Measurements from ENCODE around the gene MRPS34.

Gene MRPS34

DNA sequence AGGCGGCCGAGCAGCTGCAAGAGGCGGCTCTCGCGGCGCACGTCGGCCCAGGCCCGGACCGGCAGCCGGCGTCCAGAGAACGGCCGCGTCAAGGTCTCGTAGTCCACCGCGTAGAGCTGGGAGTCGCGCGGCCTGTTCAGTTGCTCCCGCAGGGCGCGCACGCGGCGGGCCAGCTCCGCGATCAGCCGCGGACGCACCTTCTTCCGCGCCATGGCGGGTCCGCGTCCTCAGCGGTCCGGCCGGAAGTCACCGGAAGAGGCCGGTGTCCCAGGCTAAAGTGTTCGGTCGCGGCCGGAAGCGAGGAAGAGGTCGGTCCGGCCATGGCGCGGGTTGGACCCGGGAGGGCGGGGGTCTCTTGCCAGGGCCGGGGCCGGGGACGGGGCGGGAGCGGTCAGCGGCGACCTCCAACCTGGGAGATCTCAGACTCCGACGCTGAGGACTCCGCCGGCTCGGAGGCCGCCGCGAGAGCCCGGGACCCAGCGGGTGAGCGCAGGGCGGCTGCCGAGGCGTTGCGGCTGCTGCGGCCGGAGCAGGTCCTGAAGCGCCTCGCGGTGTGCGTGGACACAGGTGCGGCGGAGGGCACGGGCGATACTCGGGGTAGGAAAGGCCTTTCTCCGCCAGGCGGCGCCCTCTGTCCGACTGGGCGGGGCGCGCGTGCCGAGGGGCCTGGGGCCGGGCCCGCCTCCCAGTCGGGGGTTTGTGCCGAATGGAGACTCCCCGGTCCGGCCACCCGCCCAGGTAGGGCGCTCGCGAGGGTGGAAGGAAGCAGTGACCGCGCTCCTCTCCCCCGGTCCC, at the start of gene MRPS34 (continued):
- TF ChIP-seq, protein P1, sequence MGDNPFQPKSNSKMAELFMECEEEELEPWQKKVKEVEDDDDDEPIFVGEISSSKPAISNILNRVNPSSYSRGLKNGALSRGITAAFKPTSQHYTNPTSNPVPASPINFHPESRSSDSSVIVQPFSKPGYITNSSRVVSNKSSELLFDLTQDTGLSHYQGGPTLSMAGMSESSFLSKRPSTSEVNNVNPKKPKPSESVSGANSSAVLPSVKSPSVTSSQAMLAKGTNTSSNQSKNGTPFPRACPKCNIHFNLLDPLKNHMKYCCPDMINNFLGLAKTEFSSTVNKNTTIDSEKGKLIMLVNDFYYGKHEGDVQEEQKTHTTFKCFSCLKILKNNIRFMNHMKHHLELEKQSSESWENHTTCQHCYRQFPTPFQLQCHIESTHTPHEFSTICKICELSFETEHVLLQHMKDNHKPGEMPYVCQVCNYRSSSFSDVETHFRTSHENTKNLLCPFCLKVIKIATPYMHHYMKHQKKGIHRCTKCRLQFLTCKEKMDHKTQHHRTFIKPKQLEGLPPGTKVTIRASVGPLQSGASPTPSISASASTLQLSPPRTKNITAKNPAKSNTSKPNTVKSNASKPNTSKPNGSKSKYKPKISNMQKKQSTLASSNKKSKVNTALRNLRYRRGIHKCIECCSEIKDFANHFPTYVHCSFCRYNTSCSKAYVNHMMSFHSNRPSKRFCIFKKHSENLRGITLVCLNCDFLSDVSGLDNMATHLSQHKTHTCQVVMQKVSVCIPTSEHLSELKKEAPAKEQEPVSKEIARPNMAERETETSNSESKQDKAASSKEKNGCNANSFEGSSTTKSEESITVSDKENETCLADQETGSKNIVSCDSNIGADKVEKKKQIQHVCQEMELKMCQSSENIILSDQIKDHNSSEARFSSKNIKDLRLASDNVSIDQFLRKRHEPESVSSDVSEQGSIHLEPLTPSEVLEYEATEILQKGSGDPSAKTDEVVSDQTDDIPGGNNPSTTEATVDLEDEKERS (tag by site-specific recombination; IDR thresholded peaks at IDR 0.05) = no peak
- no peak for TF ChIP-seq MZF1 (tag by site-specific recombination; IDR thresholded peaks at IDR 0.05; ENCODE audit: borderline replicate concordance)
- peak; percentile 82 for TF ChIP-seq ZEB2 (tag by site-specific recombination; IDR thresholded peaks at IDR 0.05)
- TF ChIP-seq ZBTB1 (tag by site-specific recombination; IDR thresholded peaks at IDR 0.05) = peak; percentile 60; the same call in 1 of the 2 replicates
- TF ChIP-seq ZNF239 (tag by site-specific recombination; IDR thresholded peaks at IDR 0.05) = no peak
- no peak for TF ChIP-seq ZNF350 (tag by site-specific recombination; IDR thresholded peaks at IDR 0.05)
- TF ChIP-seq ZNF132 (tag by site-specific recombination; IDR thresholded peaks at IDR 0.05; ENCODE audit: borderline replicate concordance) = no peak
- TF ChIP-seq, protein P2, sequence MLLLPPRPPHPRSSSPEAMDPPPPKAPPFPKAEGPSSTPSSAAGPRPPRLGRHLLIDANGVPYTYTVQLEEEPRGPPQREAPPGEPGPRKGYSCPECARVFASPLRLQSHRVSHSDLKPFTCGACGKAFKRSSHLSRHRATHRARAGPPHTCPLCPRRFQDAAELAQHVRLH (tag by site-specific recombination; IDR thresholded peaks at IDR 0.05) = 0 out of 2 replicates have a peak, but pooled peaks have one; percentile 35
- TF ChIP-seq ZNF416 (tag by site-specific recombination; IDR thresholded peaks at IDR 0.05) = no peak
- TF ChIP-seq GLI2 (tag by site-specific recombination; IDR thresholded peaks at IDR 0.05; ENCODE audit: borderline replicate concordance, low read depth) = no peak
- TF ChIP-seq ZNF266 (tag by site-specific recombination; IDR thresholded peaks at IDR 0.05; ENCODE audit: low read depth) = no peak; the same call in 1 of the 2 replicates
- no peak for TF ChIP-seq ZNF776 (tag by site-specific recombination; IDR thresholded peaks at IDR 0.05; ENCODE audit: borderline replicate concordance)
- no peak for TF ChIP-seq ZNF174 (tag by site-specific recombination; IDR thresholded peaks at IDR 0.05)
- TF ChIP-seq ZNF404 (tag by site-specific recombination; IDR thresholded peaks at IDR 0.05) = no peak
- TF ChIP-seq, protein P3, sequence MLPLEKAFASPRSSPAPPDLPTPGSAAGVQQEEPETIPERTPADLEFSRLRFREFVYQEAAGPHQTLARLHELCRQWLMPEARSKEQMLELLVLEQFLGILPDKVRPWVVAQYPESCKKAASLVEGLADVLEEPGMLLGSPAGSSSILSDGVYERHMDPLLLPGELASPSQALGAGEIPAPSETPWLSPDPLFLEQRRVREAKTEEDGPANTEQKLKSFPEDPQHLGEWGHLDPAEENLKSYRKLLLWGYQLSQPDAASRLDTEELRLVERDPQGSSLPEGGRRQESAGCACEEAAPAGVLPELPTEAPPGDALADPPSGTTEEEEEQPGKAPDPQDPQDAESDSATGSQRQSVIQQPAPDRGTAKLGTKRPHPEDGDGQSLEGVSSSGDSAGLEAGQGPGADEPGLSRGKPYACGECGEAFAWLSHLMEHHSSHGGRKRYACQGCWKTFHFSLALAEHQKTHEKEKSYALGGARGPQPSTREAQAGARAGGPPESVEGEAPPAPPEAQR (tag by site-specific recombination; IDR thresholded peaks at IDR 0.05) = 0 out of 2 replicates have a peak, but pooled peaks have one; percentile 14
- no peak for TF ChIP-seq ZNF555 (tag by site-specific recombination; conservative IDR thresholded peaks at IDR 0.05)
- TF ChIP-seq, protein P4, sequence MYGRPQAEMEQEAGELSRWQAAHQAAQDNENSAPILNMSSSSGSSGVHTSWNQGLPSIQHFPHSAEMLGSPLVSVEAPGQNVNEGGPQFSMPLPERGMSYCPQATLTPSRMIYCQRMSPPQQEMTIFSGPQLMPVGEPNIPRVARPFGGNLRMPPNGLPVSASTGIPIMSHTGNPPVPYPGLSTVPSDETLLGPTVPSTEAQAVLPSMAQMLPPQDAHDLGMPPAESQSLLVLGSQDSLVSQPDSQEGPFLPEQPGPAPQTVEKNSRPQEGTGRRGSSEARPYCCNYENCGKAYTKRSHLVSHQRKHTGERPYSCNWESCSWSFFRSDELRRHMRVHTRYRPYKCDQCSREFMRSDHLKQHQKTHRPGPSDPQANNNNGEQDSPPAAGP (tag by site-specific recombination; IDR thresholded peaks at IDR 0.05) = peak; percentile 70
- peak; percentile 86 for TF ChIP-seq GLIS2 (tag by site-specific recombination; IDR thresholded peaks at IDR 0.05)
- 0 out of 2 replicates have a peak, but pooled peaks have one; percentile 25 for TF ChIP-seq ZNF37A (tag by site-specific recombination; IDR thresholded peaks at IDR 0.05)
- TF ChIP-seq, protein P5, sequence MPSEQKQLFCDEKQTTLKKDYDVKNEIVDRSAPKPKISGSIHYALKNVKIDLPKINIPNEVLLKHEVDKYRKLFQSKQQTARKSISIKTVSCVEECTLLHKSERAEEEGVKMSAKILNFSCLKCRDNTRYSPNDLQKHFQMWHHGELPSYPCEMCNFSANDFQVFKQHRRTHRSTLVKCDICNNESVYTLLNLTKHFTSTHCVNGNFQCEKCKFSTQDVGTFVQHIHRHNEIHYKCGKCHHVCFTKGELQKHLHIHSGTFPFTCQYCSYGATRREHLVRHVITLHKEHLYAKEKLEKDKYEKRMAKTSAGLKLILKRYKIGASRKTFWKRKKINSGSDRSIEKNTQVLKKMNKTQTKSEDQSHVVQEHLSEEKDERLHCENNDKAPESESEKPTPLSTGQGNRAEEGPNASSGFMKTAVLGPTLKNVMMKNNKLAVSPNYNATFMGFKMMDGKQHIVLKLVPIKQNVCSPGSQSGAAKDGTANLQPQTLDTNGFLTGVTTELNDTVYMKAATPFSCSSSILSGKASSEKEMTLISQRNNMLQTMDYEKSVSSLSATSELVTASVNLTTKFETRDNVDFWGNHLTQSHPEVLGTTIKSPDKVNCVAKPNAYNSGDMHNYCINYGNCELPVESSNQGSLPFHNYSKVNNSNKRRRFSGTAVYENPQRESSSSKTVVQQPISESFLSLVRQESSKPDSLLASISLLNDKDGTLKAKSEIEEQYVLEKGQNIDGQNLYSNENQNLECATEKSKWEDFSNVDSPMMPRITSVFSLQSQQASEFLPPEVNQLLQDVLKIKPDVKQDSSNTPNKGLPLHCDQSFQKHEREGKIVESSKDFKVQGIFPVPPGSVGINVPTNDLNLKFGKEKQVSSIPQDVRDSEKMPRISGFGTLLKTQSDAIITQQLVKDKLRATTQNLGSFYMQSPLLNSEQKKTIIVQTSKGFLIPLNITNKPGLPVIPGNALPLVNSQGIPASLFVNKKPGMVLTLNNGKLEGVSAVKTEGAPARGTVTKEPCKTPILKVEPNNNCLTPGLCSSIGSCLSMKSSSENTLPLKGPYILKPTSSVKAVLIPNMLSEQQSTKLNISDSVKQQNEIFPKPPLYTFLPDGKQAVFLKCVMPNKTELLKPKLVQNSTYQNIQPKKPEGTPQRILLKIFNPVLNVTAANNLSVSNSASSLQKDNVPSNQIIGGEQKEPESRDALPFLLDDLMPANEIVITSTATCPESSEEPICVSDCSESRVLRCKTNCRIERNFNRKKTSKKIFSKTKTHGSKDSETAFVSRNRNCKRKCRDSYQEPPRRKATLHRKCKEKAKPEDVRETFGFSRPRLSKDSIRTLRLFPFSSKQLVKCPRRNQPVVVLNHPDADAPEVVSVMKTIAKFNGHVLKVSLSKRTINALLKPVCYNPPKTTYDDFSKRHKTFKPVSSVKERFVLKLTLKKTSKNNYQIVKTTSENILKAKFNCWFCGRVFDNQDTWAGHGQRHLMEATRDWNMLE (tag by site-specific recombination; conservative IDR thresholded peaks at IDR 0.05; ENCODE audit: low read depth) = peak; percentile 33; the same call in 1 of the 2 replicates
- no peak for TF ChIP-seq ZNF211 (tag by site-specific recombination; IDR thresholded peaks at IDR 0.05; ENCODE audit: low read depth)
- TF ChIP-seq ZNF501 (tag by site-specific recombination; IDR thresholded peaks at IDR 0.05) = peak; percentile 83
- no peak for TF ChIP-seq ZNF529 (tag by site-specific recombination; IDR thresholded peaks at IDR 0.05; ENCODE audit: insufficient replicate concordance)
- TF ChIP-seq ZNF654 (tag by site-specific recombination; IDR thresholded peaks at IDR 0.05; ENCODE audit: low read depth) = no peak
- TF ChIP-seq ZNF701 (tag by site-specific recombination; IDR thresholded peaks at IDR 0.05) = no peak
- peak; percentile 96 for TF ChIP-seq YY2 (tag by site-specific recombination; IDR thresholded peaks at IDR 0.05)
- peak; percentile 85 for TF ChIP-seq ZFP37 (tag by site-specific recombination; IDR thresholded peaks at IDR 0.05)
- TF ChIP-seq ZNF121 (tag by site-specific recombination; IDR thresholded peaks at IDR 0.05) = no peak
- TF ChIP-seq ZNF560 (tag by site-specific recombination; IDR thresholded peaks at IDR 0.05; ENCODE audit: borderline replicate concordance) = no peak
